Measurements from ENCODE around the gene MATN4. TPM values are rescaled to one million over a fixed set of nuclear protein-coding genes. Genes with fewer than 3 reads are reported as not detected.
A peak's percentile ranks its signal among the peaks of the same experiment; 100 is the strongest.

The MATN4 gene
- total and polyA plus RNA-seq, 2 of the 13 experiments (the other 11 are each of a cell fraction or from before 2014, with no cell fraction given): not detected

- TF ChIP-seq, protein P1, sequence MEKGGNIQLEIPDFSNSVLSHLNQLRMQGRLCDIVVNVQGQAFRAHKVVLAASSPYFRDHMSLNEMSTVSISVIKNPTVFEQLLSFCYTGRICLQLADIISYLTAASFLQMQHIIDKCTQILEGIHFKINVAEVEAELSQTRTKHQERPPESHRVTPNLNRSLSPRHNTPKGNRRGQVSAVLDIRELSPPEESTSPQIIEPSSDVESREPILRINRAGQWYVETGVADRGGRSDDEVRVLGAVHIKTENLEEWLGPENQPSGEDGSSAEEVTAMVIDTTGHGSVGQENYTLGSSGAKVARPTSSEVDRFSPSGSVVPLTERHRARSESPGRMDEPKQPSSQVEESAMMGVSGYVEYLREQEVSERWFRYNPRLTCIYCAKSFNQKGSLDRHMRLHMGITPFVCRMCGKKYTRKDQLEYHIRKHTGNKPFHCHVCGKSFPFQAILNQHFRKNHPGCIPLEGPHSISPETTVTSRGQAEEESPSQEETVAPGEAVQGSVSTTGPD (CRISPR knock-in tag; IDR thresholded peaks at IDR 0.05): no peak
- TF ChIP-seq TEF (CRISPR knock-in tag; IDR thresholded peaks at IDR 0.05) (no peak), MAFG (CRISPR knock-in tag; IDR thresholded peaks at IDR 0.05) (no peak), ZNF513 (CRISPR knock-in tag; conservative IDR thresholded peaks at IDR 0.05) (no peak), GPN1 (CRISPR knock-in tag; IDR thresholded peaks at IDR 0.05; ENCODE audit: borderline replicate concordance) (no peak), FOXA3 (CRISPR knock-in tag; IDR thresholded peaks at IDR 0.05) (peak; percentile 20; the same call in 1 of the 2 replicates), NCOR1 (IDR thresholded peaks at IDR 0.05; ENCODE audit: borderline replicate concordance, low read length) (peak; percentile 98), TBX2 (CRISPR knock-in tag; IDR thresholded peaks at IDR 0.05; ENCODE audit: borderline replicate concordance) (peak; percentile 71), JARID2 (CRISPR knock-in tag; IDR thresholded peaks at IDR 0.05; ENCODE audit: insufficient replicate concordance) (peak; percentile 70), MYC (CRISPR knock-in tag; IDR thresholded peaks at IDR 0.05; ENCODE audit: borderline replicate concordance) (no peak), MEIS1 (CRISPR knock-in tag; IDR thresholded peaks at IDR 0.05; ENCODE audit: borderline replicate concordance) (peak; percentile 91; the same call in 1 of the 2 replicates), GATA4 (IDR thresholded peaks at IDR 0.05; ENCODE audit: borderline replicate concordance, low read depth) (no peak), ZNF296 (CRISPR knock-in tag; conservative IDR thresholded peaks at IDR 0.05) (no peak), KLF12 (CRISPR knock-in tag; IDR thresholded peaks at IDR 0.05; ENCODE audit: borderline replicate concordance) (no peak), MATR3 (CRISPR knock-in tag; IDR thresholded peaks at IDR 0.05) (no peak), ZFP36 (IDR thresholded peaks at IDR 0.05; ENCODE audit: borderline replicate concordance, low read depth, low read length, partially characterized antibody) (no peak), ZNF275 (CRISPR knock-in tag; IDR thresholded peaks at IDR 0.05; ENCODE audit: borderline replicate concordance) (no peak), HMGXB4 (CRISPR knock-in tag; IDR thresholded peaks at IDR 0.05; ENCODE audit: borderline replicate concordance in 1 of 2, low read depth in 1 of 2) (peak in 1 of 2 experiments; percentile 41; a peak in 1 of 4 replicates), HMGA1 (CRISPR knock-in tag; conservative IDR thresholded peaks at IDR 0.05) (no peak), ZNF235 (CRISPR knock-in tag; IDR thresholded peaks at IDR 0.05; ENCODE audit: borderline replicate concordance) (0 out of 2 replicates have a peak, but pooled peaks have one; percentile 18)
Observed at GRCh38 chr20:45343532-45344167, 35.6 kb upstream of the MATN4 start (continued).
